ENCODE data around the gene ARVCF. TPM values are rescaled to one million over a fixed set of nuclear protein-coding genes. Genes with fewer than 3 reads are reported as not detected.

Gene ARVCF
- total and polyA plus RNA-seq, 9 of the 15 experiments (the other 6 are each of a cell fraction or from before 2014, with no cell fraction given), result 0.03 to 97.4 (median 15.6) TPM

DNA sequence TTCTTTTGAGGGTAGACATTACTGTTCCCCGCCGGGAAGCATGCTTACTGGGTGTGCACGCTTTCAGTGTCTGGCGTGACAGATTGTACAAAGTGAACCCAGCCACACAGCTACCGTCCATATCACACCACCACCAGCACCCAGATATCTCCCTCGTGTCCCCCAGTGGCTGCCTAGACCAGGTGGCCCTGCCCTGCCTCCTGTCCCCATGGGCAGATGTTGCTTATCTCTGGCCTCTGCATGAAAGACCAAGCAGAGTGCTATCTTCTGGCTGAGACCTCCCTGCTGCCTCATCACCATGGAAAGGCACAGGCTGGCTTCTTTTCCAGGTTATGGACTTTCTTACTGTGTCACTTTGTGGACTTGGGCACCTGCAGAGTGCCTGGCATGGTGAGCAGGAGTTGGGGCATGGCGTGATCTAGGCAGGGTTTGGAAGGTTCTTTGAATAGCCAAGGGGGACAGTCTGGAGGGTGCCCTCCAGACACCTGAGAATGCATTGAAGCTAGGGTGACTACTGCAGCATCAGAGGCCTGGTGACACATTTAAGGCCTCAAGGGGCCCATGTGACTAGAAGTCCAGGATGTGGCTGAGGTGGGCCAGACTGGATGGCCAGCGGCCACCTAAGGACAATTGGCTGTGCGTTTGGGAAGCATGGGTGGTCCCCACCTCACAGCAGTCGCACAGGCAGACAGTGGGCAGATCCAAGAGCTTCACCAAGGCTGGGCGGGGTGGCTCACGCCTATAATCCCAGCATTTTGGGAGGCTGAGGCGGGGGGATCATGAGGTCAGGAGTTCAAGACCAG lies 9.0 kb upstream of the ARVCF start:
- ChIA-PET CTCF (ENCODE audit: low intra/inter-chr PET ratio) (interaction anchor here (0.6 to 4.2 kb wide), 3 partner anchors 55 to 61 kb away, joined by 3 to 30 read pairs (median 7); no protein-coding TSS in a partner anchor), POLR2A (interaction anchor here (0.5 to 7.9 kb wide), 21 partner anchors 9 to 782 kb away, joined by 3 to 120 read pairs (median 4); partner anchors contain the start of gene DGCR8)
- in situ Hi-C loops (cut with MboI) (no loop called here), intact Hi-C loops (cut with micrococcal nuclease) (loop anchor here (1.0 to 10.0 kb wide), 5 partner anchors 50 to 611 kb away; partner anchors contain the start of genes DGCR8, GNB1L and RTL10)
- Histone ChIP-seq H3K9me3 (replicated peaks; ENCODE audit: control insufficient read depth, insufficient read depth, low read depth, low read length) (no peaks in the 10 kb centered on the region), H3K36me3 (ENCODE audit: control insufficient read depth, insufficient read depth, low read length) (peaks cover 60% of the 10 kb centered on the region), H3K9ac (ENCODE audit: insufficient read depth in 1 of 2, low read depth in 2 of 2, low read length in 2 of 2) (peak overlapping the region; percentile 4 to 61), H3K4me2 (ENCODE audit: insufficient read depth, low read length) (peak overlapping the region; percentile 68), H3K27me3 (ENCODE audit: control insufficient read depth in 2 of 2, insufficient read depth in 2 of 2, low read length in 2 of 2) (no peaks in the 10 kb centered on the region; a peak in 1 of 5 replicates), H3K9me1 (ENCODE audit: control insufficient read depth, insufficient read depth, low read length) (peaks cover 29% of the 10 kb centered on the region), H3K4me1 (replicated peaks in 1 of 2; ENCODE audit: control insufficient read depth in 2 of 2, insufficient read depth in 2 of 2, low read length in 2 of 2) (peaks cover 54 to 80% of the 10 kb centered on the region in 2 experiments), H3K79me2 (ENCODE audit: control insufficient read depth, insufficient read depth, low read length) (peaks cover 83% of the 10 kb centered on the region), H3K4me3 (no peak overlapping the region), H4K20me1 (replicated peaks; ENCODE audit: control insufficient read depth, insufficient read depth, low read length) (peaks cover 50% of the 10 kb centered on the region), H2AFZ (ENCODE audit: low read depth, low read length) (no peak overlapping the region), H3K27ac (ENCODE audit: extremely low read depth, low read depth, low read length) (peak overlapping the region; percentile 21)
- ATAC-seq (peak; percentile 28), DNase-seq (ENCODE audit: extremely low read depth in 1 of 4, low spot score in 3 of 4) (peak; percentile 92 to 100 (median 96)), FAIRE-seq (peak; percentile 92)
- no TSS peak for BruUV-seq (replicated peaks)
- WGBS (ENCODE audit: insufficient coverage, low coverage, missing lambda C conversion rate), result 42% methylated on average over 13 of the region's 13 CpGs
- TF ChIP-seq ATF6 (CRISPR knock-in tag; IDR thresholded peaks at IDR 0.05) (no peak), FOS (IDR thresholded peaks at IDR 0.05; ENCODE audit: extremely low read depth, insufficient read length) (no peak), ZNF280B (CRISPR knock-in tag; IDR thresholded peaks at IDR 0.05) (no peak), CAMTA2 (CRISPR knock-in tag; conservative IDR thresholded peaks at IDR 0.05) (no peak), RUNX1 (IDR thresholded peaks at IDR 0.05; ENCODE audit: low read depth) (no peak), SAP30 (IDR thresholded peaks at IDR 0.05; ENCODE audit: borderline replicate concordance, insufficient read depth, low read depth, low read length, poor library complexity, severe bottlenecking) (peak; percentile 77), ZNF146 (CRISPR knock-in tag; IDR thresholded peaks at IDR 0.05; ENCODE audit: unreplicated experiment) (no peak), CHCHD3 (CRISPR knock-in tag; IDR thresholded peaks at IDR 0.05) (peak; percentile 94), BMI1 (IDR thresholded peaks at IDR 0.05; ENCODE audit: low read length) (peak; percentile 58; the same call in 1 of the 2 replicates), ZNF174 (CRISPR knock-in tag; IDR thresholded peaks at IDR 0.05) (no peak), ZNF232 (CRISPR knock-in tag; IDR thresholded peaks at IDR 0.05) (no peak), ZNF347 (CRISPR knock-in tag; IDR thresholded peaks at IDR 0.05; ENCODE audit: low read depth) (peak; percentile 89), SIN3B (IDR thresholded peaks at IDR 0.05; ENCODE audit: low read depth) (no peak), TAF1 (IDR thresholded peaks at IDR 0.05; ENCODE audit: control insufficient read depth, extremely low read depth, insufficient read depth, low read length, severe bottlenecking) (no peak), CREBBP (IDR thresholded peaks at IDR 0.05; ENCODE audit: low read depth, low read length) (no peak), CBFA2T2 (conservative IDR thresholded peaks at IDR 0.05) (no peak), OTX1 (CRISPR knock-in tag; IDR thresholded peaks at IDR 0.05) (peak; percentile 96)
- TF ChIP-seq, protein P1, sequence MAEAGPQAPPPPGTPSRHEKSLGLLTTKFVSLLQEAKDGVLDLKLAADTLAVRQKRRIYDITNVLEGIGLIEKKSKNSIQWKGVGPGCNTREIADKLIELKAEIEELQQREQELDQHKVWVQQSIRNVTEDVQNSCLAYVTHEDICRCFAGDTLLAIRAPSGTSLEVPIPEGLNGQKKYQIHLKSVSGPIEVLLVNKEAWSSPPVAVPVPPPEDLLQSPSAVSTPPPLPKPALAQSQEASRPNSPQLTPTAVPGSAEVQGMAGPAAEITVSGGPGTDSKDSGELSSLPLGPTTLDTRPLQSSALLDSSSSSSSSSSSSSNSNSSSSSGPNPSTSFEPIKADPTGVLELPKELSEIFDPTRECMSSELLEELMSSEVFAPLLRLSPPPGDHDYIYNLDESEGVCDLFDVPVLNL (CRISPR knock-in tag; IDR thresholded peaks at IDR 0.05; ENCODE audit: low read depth), result no peak

Measured in K562 (cell line).